Measurements from ENCODE around the gene ROCK2. TPM values are rescaled to one million over a fixed set of nuclear protein-coding genes. Genes with fewer than 3 reads are reported as not detected.

Gene ROCK2
- total and polyA plus RNA-seq, 2 of the 13 experiments (the other 11 are each of a cell fraction or from before 2014, with no cell fraction given), result 38.1 to 119 TPM

DNA sequence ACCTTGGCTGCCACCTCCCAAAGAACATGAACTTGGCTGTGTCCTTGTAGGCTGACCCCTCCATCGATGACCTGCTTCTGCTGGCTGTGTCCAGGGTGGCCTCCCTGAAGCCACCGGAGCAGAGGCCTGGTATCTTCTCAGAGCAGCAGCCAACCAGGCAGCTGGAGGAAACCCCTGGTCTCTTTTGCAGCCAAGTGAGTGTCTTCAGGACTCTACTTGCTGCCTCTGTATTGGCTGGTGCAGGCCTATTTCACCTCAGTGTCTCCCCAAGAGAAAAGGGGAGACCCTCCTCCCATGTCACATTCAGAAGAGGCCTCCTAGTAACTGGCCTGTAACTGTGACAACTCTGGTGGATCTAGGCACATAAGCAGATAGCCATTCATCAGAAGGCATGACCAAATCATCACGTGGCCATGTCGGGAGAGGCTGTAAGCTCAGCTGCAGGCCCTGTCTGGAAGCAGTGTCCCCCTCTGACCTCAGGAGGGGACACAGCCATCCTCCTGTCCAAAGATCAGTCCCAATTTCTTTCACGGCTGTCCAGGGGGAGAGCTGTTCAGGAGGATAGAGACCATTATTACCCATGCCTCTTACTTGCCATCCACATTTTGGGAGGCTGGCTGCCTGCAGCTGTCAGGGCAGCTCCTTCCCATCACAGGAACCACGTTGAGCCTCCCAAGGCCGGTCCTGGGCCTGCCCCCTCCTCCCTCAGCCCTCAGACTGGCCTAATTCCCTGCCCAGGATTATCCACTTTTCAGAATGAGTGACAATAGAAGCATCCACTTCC is 20.9 kb upstream of the ROCK2 start (continued):
- TF ChIP-seq, protein P1, sequence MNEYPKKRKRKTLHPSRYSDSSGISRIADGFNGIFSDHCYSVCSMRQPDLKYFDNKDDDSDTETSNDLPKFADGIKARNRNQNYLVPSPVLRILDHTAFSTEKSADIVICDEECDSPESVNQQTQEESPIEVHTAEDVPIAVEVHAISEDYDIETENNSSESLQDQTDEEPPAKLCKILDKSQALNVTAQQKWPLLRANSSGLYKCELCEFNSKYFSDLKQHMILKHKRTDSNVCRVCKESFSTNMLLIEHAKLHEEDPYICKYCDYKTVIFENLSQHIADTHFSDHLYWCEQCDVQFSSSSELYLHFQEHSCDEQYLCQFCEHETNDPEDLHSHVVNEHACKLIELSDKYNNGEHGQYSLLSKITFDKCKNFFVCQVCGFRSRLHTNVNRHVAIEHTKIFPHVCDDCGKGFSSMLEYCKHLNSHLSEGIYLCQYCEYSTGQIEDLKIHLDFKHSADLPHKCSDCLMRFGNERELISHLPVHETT (CRISPR knock-in tag; conservative IDR thresholded peaks at IDR 0.05), result 0 out of 2 replicates have a peak, but pooled peaks have one; percentile 36
- 0 out of 2 replicates have a peak, but pooled peaks have one; percentile 0 for TF ChIP-seq FOSL2 (CRISPR knock-in tag; IDR thresholded peaks at IDR 0.05)
- TF ChIP-seq, protein P2, sequence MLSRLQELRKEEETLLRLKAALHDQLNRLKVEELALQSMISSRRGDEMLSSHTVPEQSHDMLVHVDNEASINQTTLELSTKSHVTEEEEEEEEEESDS (CRISPR knock-in tag; IDR thresholded peaks at IDR 0.05; ENCODE audit: borderline replicate concordance), result no peak
- no peak for TF ChIP-seq GABPA (IDR thresholded peaks at IDR 0.05; ENCODE audit: low read depth, low read length)
- TF ChIP-seq GABPA (CRISPR knock-in tag; IDR thresholded peaks at IDR 0.05; ENCODE audit: low read depth), result no peak
- TF ChIP-seq, protein P3, sequence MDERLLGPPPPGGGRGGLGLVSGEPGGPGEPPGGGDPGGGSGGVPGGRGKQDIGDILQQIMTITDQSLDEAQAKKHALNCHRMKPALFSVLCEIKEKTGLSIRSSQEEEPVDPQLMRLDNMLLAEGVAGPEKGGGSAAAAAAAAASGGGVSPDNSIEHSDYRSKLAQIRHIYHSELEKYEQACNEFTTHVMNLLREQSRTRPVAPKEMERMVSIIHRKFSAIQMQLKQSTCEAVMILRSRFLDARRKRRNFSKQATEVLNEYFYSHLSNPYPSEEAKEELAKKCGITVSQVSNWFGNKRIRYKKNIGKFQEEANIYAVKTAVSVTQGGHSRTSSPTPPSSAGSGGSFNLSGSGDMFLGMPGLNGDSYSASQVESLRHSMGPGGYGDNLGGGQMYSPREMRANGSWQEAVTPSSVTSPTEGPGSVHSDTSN (CRISPR knock-in tag; IDR thresholded peaks at IDR 0.05), result no peak
- TF ChIP-seq, protein P4, sequence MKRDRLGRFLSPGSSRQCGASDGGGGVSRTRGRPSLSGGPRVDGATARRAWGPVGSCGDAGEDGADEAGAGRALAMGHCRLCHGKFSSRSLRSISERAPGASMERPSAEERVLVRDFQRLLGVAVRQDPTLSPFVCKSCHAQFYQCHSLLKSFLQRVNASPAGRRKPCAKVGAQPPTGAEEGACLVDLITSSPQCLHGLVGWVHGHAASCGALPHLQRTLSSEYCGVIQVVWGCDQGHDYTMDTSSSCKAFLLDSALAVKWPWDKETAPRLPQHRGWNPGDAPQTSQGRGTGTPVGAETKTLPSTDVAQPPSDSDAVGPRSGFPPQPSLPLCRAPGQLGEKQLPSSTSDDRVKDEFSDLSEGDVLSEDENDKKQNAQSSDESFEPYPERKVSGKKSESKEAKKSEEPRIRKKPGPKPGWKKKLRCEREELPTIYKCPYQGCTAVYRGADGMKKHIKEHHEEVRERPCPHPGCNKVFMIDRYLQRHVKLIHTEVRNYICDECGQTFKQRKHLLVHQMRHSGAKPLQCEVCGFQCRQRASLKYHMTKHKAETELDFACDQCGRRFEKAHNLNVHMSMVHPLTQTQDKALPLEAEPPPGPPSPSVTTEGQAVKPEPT (CRISPR knock-in tag; IDR thresholded peaks at IDR 0.05; ENCODE audit: low read depth), result 0 out of 2 replicates have a peak, but pooled peaks have one; percentile 41
- no peak; the same call in 1 of the 2 replicates for TF ChIP-seq ZNF629 (CRISPR knock-in tag; conservative IDR thresholded peaks at IDR 0.05)
- TF ChIP-seq, protein P5, sequence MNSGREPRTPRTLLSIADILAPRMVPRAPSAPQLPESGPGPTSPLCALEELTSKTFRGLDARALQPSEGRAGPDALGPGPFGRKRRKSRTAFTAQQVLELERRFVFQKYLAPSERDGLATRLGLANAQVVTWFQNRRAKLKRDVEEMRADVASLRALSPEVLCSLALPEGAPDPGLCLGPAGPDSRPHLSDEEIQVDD (CRISPR knock-in tag; IDR thresholded peaks at IDR 0.05; ENCODE audit: borderline replicate concordance), result no peak
- TF ChIP-seq, protein P6, sequence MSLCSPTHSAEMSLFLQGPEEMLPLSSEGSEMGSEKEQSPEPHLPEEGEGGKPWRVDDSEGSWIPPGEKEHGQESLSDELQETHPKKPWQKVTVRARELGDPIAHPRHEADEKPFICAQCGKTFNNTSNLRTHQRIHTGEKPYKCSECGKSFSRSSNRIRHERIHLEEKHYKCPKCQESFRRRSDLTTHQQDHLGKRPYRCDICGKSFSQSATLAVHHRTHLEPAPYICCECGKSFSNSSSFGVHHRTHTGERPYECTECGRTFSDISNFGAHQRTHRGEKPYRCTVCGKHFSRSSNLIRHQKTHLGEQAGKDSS (CRISPR knock-in tag; IDR thresholded peaks at IDR 0.05; ENCODE audit: borderline replicate concordance, low read depth), result peak; percentile 84; the same call in 1 of the 2 replicates
- no peak for TF ChIP-seq REXO4 (CRISPR knock-in tag; IDR thresholded peaks at IDR 0.05; ENCODE audit: borderline replicate concordance)
- no peak for TF ChIP-seq ZNF7 (CRISPR knock-in tag; IDR thresholded peaks at IDR 0.05)
- TF ChIP-seq ZNF607 (CRISPR knock-in tag; IDR thresholded peaks at IDR 0.05; ENCODE audit: borderline replicate concordance), result peak; percentile 66
- 0 out of 2 replicates have a peak, but pooled peaks have one; percentile 45 for TF ChIP-seq IRF2 (CRISPR knock-in tag; IDR thresholded peaks at IDR 0.05)
- peak; percentile 97 for TF ChIP-seq ZFX (CRISPR knock-in tag; IDR thresholded peaks at IDR 0.05; ENCODE audit: low read depth)
- no peak for TF ChIP-seq RBM39 (IDR thresholded peaks at IDR 0.05; ENCODE audit: low read depth, low read length, poor library complexity, severe bottlenecking)
- TF ChIP-seq, protein P7, sequence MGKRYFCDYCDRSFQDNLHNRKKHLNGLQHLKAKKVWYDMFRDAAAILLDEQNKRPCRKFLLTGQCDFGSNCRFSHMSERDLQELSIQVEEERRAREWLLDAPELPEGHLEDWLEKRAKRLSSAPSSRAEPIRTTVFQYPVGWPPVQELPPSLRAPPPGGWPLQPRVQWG (CRISPR knock-in tag; IDR thresholded peaks at IDR 0.05; ENCODE audit: borderline replicate concordance, low read depth), result no peak
- peak; percentile 58; the same call in 1 of the 2 replicates for TF ChIP-seq ZMYM4 (CRISPR knock-in tag; IDR thresholded peaks at IDR 0.05)
- TF ChIP-seq FOXK2 (IDR thresholded peaks at IDR 0.05), result no peak
- no peak; the same call in 1 of the 2 replicates for TF ChIP-seq GTF3A (CRISPR knock-in tag; conservative IDR thresholded peaks at IDR 0.05)
- TF ChIP-seq ZNF788 (CRISPR knock-in tag; IDR thresholded peaks at IDR 0.05; ENCODE audit: borderline replicate concordance), result peak; percentile 94

All from HepG2 (cell line).